ENCODE data around the gene MTAP.

DNA sequence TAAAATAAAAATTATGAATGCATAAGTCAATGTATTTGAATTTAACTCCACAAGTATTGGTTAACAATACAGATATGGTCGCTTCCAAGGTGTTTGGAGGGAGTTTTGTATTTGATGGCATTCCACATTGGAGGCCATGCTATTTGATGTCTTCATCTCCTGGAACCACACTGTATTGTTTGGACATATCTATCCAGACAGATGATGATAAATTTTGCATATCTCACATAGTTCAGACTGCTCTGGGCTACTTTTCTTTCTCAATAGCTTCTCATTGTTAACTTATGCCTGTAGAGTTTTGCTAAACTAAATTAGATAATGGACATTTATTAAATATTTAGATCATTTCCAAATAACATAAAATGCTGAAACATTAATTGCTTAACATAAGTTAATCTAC is 133.7 kb downstream of the MTAP start:
- TF ChIP-seq, protein P1, sequence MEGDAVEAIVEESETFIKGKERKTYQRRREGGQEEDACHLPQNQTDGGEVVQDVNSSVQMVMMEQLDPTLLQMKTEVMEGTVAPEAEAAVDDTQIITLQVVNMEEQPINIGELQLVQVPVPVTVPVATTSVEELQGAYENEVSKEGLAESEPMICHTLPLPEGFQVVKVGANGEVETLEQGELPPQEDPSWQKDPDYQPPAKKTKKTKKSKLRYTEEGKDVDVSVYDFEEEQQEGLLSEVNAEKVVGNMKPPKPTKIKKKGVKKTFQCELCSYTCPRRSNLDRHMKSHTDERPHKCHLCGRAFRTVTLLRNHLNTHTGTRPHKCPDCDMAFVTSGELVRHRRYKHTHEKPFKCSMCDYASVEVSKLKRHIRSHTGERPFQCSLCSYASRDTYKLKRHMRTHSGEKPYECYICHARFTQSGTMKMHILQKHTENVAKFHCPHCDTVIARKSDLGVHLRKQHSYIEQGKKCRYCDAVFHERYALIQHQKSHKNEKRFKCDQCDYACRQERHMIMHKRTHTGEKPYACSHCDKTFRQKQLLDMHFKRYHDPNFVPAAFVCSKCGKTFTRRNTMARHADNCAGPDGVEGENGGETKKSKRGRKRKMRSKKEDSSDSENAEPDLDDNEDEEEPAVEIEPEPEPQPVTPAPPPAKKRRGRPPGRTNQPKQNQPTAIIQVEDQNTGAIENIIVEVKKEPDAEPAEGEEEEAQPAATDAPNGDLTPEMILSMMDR (IDR thresholded peaks at IDR 0.05), result no peak
- no peak for TF ChIP-seq EZH2 (IDR thresholded peaks at IDR 0.05; ENCODE audit: borderline replicate concordance, insufficient read depth, low read depth, low read length, poor library complexity, severe bottlenecking)

Measured in B cell (primary cell).